GM19467 (cell line): ENCODE measurements around the gene FANCG.

ENCODE experiments used
- ATAC-seq: cut with Tn5 transposase; IDR thresholded peaks from one replicate; pipeline ENCODE4 v1.9.1; 2021; ENCODE audit warnings: mild to moderate bottlenecking, moderate library complexity; ENCODE audit not compliant: unreplicated experiment

FANCG gene

DNA sequence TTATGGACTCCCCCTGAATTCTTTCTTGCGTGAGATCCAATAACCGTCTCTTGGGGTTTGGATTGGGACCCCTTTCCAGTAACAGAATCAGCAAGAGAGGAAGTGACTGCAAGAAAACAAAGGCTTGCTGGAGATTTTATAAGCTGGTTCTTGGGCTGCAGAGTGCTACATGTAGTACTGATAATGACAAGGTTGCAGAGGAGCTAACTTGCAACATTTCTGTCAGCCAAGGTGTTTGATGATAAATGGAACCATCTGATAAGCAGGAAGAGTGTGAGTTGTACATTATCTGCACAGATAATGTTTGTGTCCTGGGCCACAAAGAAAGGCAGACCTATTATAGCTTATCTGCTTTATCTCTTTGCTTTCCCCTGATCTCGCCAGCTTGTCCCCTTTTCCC, 53.1 kb downstream of the FANCG start:
- no peak for ATAC-seq
